ENCODE data around the gene KCTD20. TPM values are rescaled to one million over a fixed set of nuclear protein-coding genes. Genes with fewer than 3 reads are reported as not detected.

The KCTD20 gene
- total RNA-seq, 2 experiments from 2014 or later, result 73.6 to 84.6 TPM

DNA sequence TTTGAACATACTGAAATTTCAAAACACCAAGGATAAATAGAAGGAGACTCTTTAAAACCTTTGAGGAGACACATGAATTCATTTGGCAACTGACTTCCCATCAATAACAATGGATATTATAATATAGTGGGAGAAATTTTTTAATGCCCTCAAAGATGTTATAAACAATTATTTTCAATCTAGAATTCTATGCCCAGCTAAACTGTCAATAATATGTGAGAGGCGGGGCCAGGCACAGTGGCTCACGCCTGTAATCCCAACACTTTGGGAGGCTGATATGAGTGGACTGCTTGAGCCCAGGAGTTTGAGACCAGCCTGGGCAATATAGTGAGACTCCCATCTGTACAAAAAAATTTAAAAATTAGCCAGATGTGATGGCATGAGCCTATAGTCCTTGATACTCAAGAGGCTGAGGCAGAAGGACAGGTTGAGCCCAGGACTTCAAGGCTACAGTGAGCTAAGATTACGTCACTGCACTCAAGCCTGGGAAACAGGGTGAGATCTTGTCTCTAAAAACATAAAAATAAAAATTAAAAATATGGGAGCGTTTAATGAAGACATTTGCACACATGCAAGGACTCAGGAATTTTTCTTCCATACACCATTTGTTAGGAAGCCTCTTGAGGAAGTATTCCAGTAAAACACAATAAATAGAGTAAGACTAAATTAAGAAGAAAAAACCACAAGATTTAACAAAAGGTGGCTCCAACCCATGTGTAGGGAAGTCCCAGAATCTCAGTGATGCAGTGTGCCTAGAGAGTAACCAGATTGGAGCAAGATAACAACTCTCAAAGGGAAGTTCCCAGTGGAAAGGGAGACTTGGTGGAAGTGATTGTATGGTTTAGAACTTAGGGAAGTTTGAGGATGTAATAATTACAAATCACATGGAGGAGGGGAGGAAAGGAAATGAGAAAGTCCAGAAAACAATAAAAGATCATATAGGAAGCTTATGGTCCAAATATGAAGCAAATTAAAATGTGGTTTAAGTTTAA is 29.0 kb upstream of the KCTD20 start:
- H3K79me2 ChIP-seq (ENCODE audit: insufficient read depth, low read depth, low read length), result no peaks in the 10 kb centered on the region
- H3K27ac ChIP-seq (ENCODE audit: low read depth, low read length, poor library complexity, severe bottlenecking), result no peak overlapping the region
- BruUV-seq (replicated peaks), result no TSS peak
- no peak overlapping the region for H2AFZ ChIP-seq (ENCODE audit: low read length)
- H3K4me3 ChIP-seq (ENCODE audit: low read depth, low read length, poor library complexity, severe bottlenecking), result no peak overlapping the region
- ChIA-PET CTCF (ENCODE audit: unreplicated experiment) (no interaction called here), POLR2A (interaction anchor here (1.7 kb wide), 1 partner anchor 9 kb away, joined by 4 read pairs; no protein-coding TSS in a partner anchor)
- H3K4me2 ChIP-seq (ENCODE audit: low read length), result no peak overlapping the region
- H3K9me3 ChIP-seq (ENCODE audit: low read length), result no peaks in the 10 kb centered on the region
- no peaks in the 10 kb centered on the region for H3K4me1 ChIP-seq (ENCODE audit: insufficient read depth, low read length, poor library complexity, severe bottlenecking)
- intact Hi-C loops (cut with micrococcal nuclease; ENCODE audit: unreplicated experiment), result no loop called here
- TF ChIP-seq, protein P1, sequence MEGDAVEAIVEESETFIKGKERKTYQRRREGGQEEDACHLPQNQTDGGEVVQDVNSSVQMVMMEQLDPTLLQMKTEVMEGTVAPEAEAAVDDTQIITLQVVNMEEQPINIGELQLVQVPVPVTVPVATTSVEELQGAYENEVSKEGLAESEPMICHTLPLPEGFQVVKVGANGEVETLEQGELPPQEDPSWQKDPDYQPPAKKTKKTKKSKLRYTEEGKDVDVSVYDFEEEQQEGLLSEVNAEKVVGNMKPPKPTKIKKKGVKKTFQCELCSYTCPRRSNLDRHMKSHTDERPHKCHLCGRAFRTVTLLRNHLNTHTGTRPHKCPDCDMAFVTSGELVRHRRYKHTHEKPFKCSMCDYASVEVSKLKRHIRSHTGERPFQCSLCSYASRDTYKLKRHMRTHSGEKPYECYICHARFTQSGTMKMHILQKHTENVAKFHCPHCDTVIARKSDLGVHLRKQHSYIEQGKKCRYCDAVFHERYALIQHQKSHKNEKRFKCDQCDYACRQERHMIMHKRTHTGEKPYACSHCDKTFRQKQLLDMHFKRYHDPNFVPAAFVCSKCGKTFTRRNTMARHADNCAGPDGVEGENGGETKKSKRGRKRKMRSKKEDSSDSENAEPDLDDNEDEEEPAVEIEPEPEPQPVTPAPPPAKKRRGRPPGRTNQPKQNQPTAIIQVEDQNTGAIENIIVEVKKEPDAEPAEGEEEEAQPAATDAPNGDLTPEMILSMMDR (conservative IDR thresholded peaks at IDR 0.05; ENCODE audit: low read length), result no peak
- TF ChIP-seq EZH2phosphoT487 (IDR thresholded peaks at IDR 0.05; ENCODE audit: borderline replicate concordance, low read depth, low read length), result no peak
- no peak for DNase-seq (ENCODE audit: low spot score)
- no peaks in the 10 kb centered on the region for H3K36me3 ChIP-seq (ENCODE audit: insufficient read depth, low read length)
- no peaks in the 10 kb centered on the region for H3K9me2 ChIP-seq (ENCODE audit: insufficient read depth, low read length)
- H4K20me1 ChIP-seq (ENCODE audit: insufficient read depth, low read length), result no peaks in the 10 kb centered on the region

- no peak overlapping the region for H3K4me3 ChIP-seq (ENCODE audit: low read depth, low read length, poor library complexity, severe bottlenecking)
- no peaks in the 10 kb centered on the region for H3K79me2 ChIP-seq (ENCODE audit: insufficient read depth, low read depth, low read length)
- H3K27ac ChIP-seq (ENCODE audit: low read depth, low read length, poor library complexity, severe bottlenecking), result no peak overlapping the region
- H3K9me2 ChIP-seq (ENCODE audit: insufficient read depth, low read length), result no peaks in the 10 kb centered on the region
- no peaks in the 10 kb centered on the region for H4K20me1 ChIP-seq (ENCODE audit: insufficient read depth, low read length)
- no peak for DNase-seq (ENCODE audit: low spot score)
- no TSS peak for BruUV-seq (replicated peaks)
- no peaks in the 10 kb centered on the region for H3K36me3 ChIP-seq (ENCODE audit: insufficient read depth, low read length)
- TF ChIP-seq EZH2phosphoT487 (IDR thresholded peaks at IDR 0.05; ENCODE audit: borderline replicate concordance, low read depth, low read length), result no peak
- TF ChIP-seq, protein P1 (conservative IDR thresholded peaks at IDR 0.05; ENCODE audit: low read length), result no peak
- POLR2A ChIA-PET, result interaction anchor here (0.6 to 1.7 kb wide), 2 partner anchors 9 to 169 kb away, joined by 4 read pairs; no protein-coding TSS in a partner anchor
- CTCF ChIA-PET (ENCODE audit: unreplicated experiment), result no interaction called here
- no peaks in the 10 kb centered on the region for H3K4me1 ChIP-seq (ENCODE audit: insufficient read depth, low read length, poor library complexity, severe bottlenecking)
- H3K4me2 ChIP-seq (ENCODE audit: low read length), result no peak overlapping the region
- intact Hi-C loops (cut with micrococcal nuclease; ENCODE audit: unreplicated experiment), result no loop called here
- H2AFZ ChIP-seq (ENCODE audit: low read length), result no peak overlapping the region
- H3K9me3 ChIP-seq (ENCODE audit: low read length), result no peaks in the 10 kb centered on the region
Observed at GRCh38 chr6:36414481-36414880, 28.3 kb upstream of the KCTD20 start.

- no peak for DNase-seq (ENCODE audit: low spot score)
- Histone ChIP-seq H3K9me2 (ENCODE audit: insufficient read depth, low read length) (no peaks in the 10 kb centered on the region), H3K36me3 (ENCODE audit: insufficient read depth, low read length) (no peaks in the 10 kb centered on the region), H3K4me2 (ENCODE audit: low read length) (no peak overlapping the region), H4K20me1 (ENCODE audit: insufficient read depth, low read length) (no peaks in the 10 kb centered on the region), H3K4me3 (ENCODE audit: low read depth, low read length, poor library complexity, severe bottlenecking) (no peak overlapping the region), H2AFZ (ENCODE audit: low read length) (no peak overlapping the region), H3K79me2 (ENCODE audit: insufficient read depth, low read depth, low read length) (no peaks in the 10 kb centered on the region), H3K27ac (ENCODE audit: low read depth, low read length, poor library complexity, severe bottlenecking) (no peak overlapping the region), H3K4me1 (ENCODE audit: insufficient read depth, low read length, poor library complexity, severe bottlenecking) (peaks cover 8% of the 10 kb centered on the region), H3K9me3 (ENCODE audit: low read length) (no peaks in the 10 kb centered on the region)
- TF ChIP-seq, protein P1 (conservative IDR thresholded peaks at IDR 0.05; ENCODE audit: low read length), result no peak
- TF ChIP-seq EZH2phosphoT487 (IDR thresholded peaks at IDR 0.05; ENCODE audit: borderline replicate concordance, low read depth, low read length), result no peak
- intact Hi-C loops (cut with micrococcal nuclease; ENCODE audit: unreplicated experiment), result no loop called here
- no TSS peak for BruUV-seq (replicated peaks)
- CTCF ChIA-PET (ENCODE audit: unreplicated experiment), result no interaction called here
- POLR2A ChIA-PET, result no interaction called here
Observed at GRCh38 chr6:36418558-36418957, 24.2 kb upstream of the KCTD20 start.

Data from OCI-LY7 (cell line).